ENCODE data around the gene TSHZ3. TPM values are rescaled to one million over a fixed set of nuclear protein-coding genes. Genes with fewer than 3 reads are reported as not detected.

TSHZ3 gene
- total RNA-seq, 1 donor from 2014 or later: 6.1 TPM

- Histone ChIP-seq H3K4me3 (ENCODE audit: insufficient read depth, low read depth, low read length) (no peak overlapping the region), H3K36me3 (ENCODE audit: insufficient read depth, low read length) (no peaks in the 10 kb centered on the region), H4K20me1 (ENCODE audit: insufficient read depth, low read length) (peaks cover 84% of the 10 kb centered on the region), H2AFZ (ENCODE audit: low read depth, low read length) (no peak overlapping the region), H3K79me2 (ENCODE audit: insufficient read depth, low read length) (peaks cover 99% of the 10 kb centered on the region), H3K4me2 (ENCODE audit: low read length) (no peak overlapping the region), H3K9me3 (ENCODE audit: insufficient read depth, low read depth, low read length) (no peaks in the 10 kb centered on the region), H3K4me1 (ENCODE audit: insufficient read depth, low read length) (peaks cover 31% of the 10 kb centered on the region), H3K9ac (ENCODE audit: low read length) (no peak overlapping the region), H3K27ac (ENCODE audit: low read depth, low read length) (no peak overlapping the region), H3K27me3 (ENCODE audit: insufficient read depth, low read length) (no peaks in the 10 kb centered on the region)
- DNase-seq (ENCODE audit: low read depth) (no peak), FAIRE-seq (no peak)
- peaks cover 6% of the 10 kb centered on the region for H3K36me3 Mint-ChIP-seq (ENCODE audit: low read depth, unreplicated experiment)
- peak overlapping the region; percentile 11 for H3K27ac Mint-ChIP-seq (ENCODE audit: unreplicated experiment)
- H3K9me3 Mint-ChIP-seq (ENCODE audit: unreplicated experiment): no peaks in the 10 kb centered on the region
- H3K4me3 Mint-ChIP-seq (ENCODE audit: unreplicated experiment): no peak overlapping the region
- TF ChIP-seq EZH2 (IDR thresholded peaks at IDR 0.05; ENCODE audit: insufficient read depth, low read length) (no peak), CTCF (IDR thresholded peaks at IDR 0.05; ENCODE audit: insufficient read depth, low read depth, low read length) (no peak)
- peaks cover 29% of the 10 kb centered on the region for H3K4me1 Mint-ChIP-seq (ENCODE audit: low read depth, unreplicated experiment)
- no peaks in the 10 kb centered on the region for H3K27me3 Mint-ChIP-seq (ENCODE audit: low read depth, unreplicated experiment)
Measured at GRCh38 chr19:31330761-31331160, 18.5 kb downstream of the TSHZ3 start.

GRCh38 chr19:31330237-31330636, 19.0 kb downstream of the TSHZ3 start:
- DNase-seq (ENCODE audit: low read depth) (no peak), FAIRE-seq (no peak)
- Histone ChIP-seq H2AFZ (ENCODE audit: low read depth, low read length) (no peak overlapping the region), H3K4me2 (ENCODE audit: low read length) (peak overlapping the region; percentile 13), H4K20me1 (ENCODE audit: insufficient read depth, low read length) (peaks cover 84% of the 10 kb centered on the region), H3K4me3 (ENCODE audit: insufficient read depth, low read depth, low read length) (no peak overlapping the region), H3K27ac (ENCODE audit: low read depth, low read length) (no peak overlapping the region), H3K27me3 (ENCODE audit: insufficient read depth, low read length) (no peaks in the 10 kb centered on the region), H3K9me3 (ENCODE audit: insufficient read depth, low read depth, low read length) (no peaks in the 10 kb centered on the region), H3K4me1 (ENCODE audit: insufficient read depth, low read length) (peaks cover 31% of the 10 kb centered on the region), H3K79me2 (ENCODE audit: insufficient read depth, low read length) (peaks cover 99% of the 10 kb centered on the region), H3K36me3 (ENCODE audit: insufficient read depth, low read length) (no peaks in the 10 kb centered on the region), H3K9ac (ENCODE audit: low read length) (no peak overlapping the region)
- no peak overlapping the region for H3K27ac Mint-ChIP-seq (ENCODE audit: unreplicated experiment)
- peaks cover 29% of the 10 kb centered on the region for H3K4me1 Mint-ChIP-seq (ENCODE audit: low read depth, unreplicated experiment)
- TF ChIP-seq CTCF (IDR thresholded peaks at IDR 0.05; ENCODE audit: insufficient read depth, low read depth, low read length): no peak
- no peak for TF ChIP-seq EZH2 (IDR thresholded peaks at IDR 0.05; ENCODE audit: insufficient read depth, low read length)
- peaks cover 4% of the 10 kb centered on the region for H3K36me3 Mint-ChIP-seq (ENCODE audit: low read depth, unreplicated experiment)
- no peaks in the 10 kb centered on the region for H3K27me3 Mint-ChIP-seq (ENCODE audit: low read depth, unreplicated experiment)
- no peaks in the 10 kb centered on the region for H3K9me3 Mint-ChIP-seq (ENCODE audit: unreplicated experiment)
- no peak overlapping the region for H3K4me3 Mint-ChIP-seq (ENCODE audit: unreplicated experiment)

DNA sequence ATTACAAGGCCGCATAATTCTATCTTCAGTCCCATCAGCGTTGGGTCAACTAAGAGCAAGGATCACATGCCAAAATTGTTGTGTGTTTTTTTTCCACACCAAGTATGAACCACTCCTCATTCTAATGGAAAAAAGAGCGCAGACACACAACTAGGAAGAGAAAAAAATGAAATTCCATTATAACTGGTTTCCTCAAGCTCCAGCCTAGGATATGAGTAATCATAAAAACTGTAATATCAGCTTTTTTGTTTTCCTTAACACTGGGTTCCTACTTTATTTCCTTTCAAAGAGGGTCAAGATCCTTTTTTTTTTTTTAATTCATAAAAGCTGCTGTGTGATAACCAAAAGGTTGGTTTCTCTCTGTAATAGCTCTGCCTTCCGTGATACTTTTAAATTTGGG, 19.4 kb downstream of the TSHZ3 start:
- H3K4me1 Mint-ChIP-seq (ENCODE audit: low read depth, unreplicated experiment): peaks cover 26% of the 10 kb centered on the region

More for the DNA sequence above, 19.4 kb downstream of the TSHZ3 start:
- Histone ChIP-seq H3K9ac (ENCODE audit: low read length) (no peak overlapping the region), H2AFZ (ENCODE audit: low read depth, low read length) (no peak overlapping the region), H3K27ac (ENCODE audit: low read depth, low read length) (no peak overlapping the region), H3K4me2 (ENCODE audit: low read length) (peak overlapping the region; percentile 13), H3K27me3 (ENCODE audit: insufficient read depth, low read length) (no peaks in the 10 kb centered on the region), H3K36me3 (ENCODE audit: insufficient read depth, low read length) (no peaks in the 10 kb centered on the region), H3K79me2 (ENCODE audit: insufficient read depth, low read length) (peaks cover 99% of the 10 kb centered on the region), H4K20me1 (ENCODE audit: insufficient read depth, low read length) (peaks cover 84% of the 10 kb centered on the region), H3K4me1 (ENCODE audit: insufficient read depth, low read length) (peaks cover 27% of the 10 kb centered on the region), H3K4me3 (ENCODE audit: insufficient read depth, low read depth, low read length) (no peak overlapping the region), H3K9me3 (ENCODE audit: insufficient read depth, low read depth, low read length) (no peaks in the 10 kb centered on the region)
- no peaks in the 10 kb centered on the region for H3K27me3 Mint-ChIP-seq (ENCODE audit: low read depth, unreplicated experiment)
- DNase-seq (ENCODE audit: low read depth) (peak; percentile 23), FAIRE-seq (no peak)
- no peaks in the 10 kb centered on the region for H3K9me3 Mint-ChIP-seq (ENCODE audit: unreplicated experiment)
- no peak overlapping the region for H3K4me3 Mint-ChIP-seq (ENCODE audit: unreplicated experiment)
- no peak overlapping the region for H3K27ac Mint-ChIP-seq (ENCODE audit: unreplicated experiment)
- H3K36me3 Mint-ChIP-seq (ENCODE audit: low read depth, unreplicated experiment): no peaks in the 10 kb centered on the region
- TF ChIP-seq CTCF (IDR thresholded peaks at IDR 0.05; ENCODE audit: insufficient read depth, low read depth, low read length): no peak

Measured in astrocyte (in vitro differentiated cells and primary cell).